ENCODE results near the gene TOR1B.
"Not testable (repeated sequence)": the region's sequence is repeated elsewhere in the genome, so short reads cannot be mapped to it uniquely, and the experiment has no call there.

Gene TOR1B

GRCh38 chr9:129785866-129786265 lies 17.1 kb upstream of the TOR1B start:
- no peak for DNase-seq (ENCODE audit: low read depth, low spot score)
- CTCF ChIA-PET = interaction anchor here (0.6 to 19.2 kb wide), 15 partner anchors 9 to 654 kb away, joined by 3 to 429 read pairs (median 6); partner anchors contain the start of genes ASB6 and PTGES

GRCh38 chr9:129786481-129786880 lies 16.5 kb upstream of the TOR1B start:
- POLR2A ChIA-PET = no interaction called here
- CTCF ChIA-PET = interaction anchor here (1.0 to 19.2 kb wide), 12 partner anchors 9 to 654 kb away, joined by 3 to 429 read pairs (median 8); partner anchors contain the start of genes ASB6 and PTGES

More at GRCh38 chr9:129785866-129786265, 17.1 kb upstream of the TOR1B start:
- no peak overlapping the region for H3K4me3 ChIP-seq (ENCODE audit: low read depth, low read length)
- no peak for TF ChIP-seq CTCF (IDR thresholded peaks at IDR 0.05; ENCODE audit: insufficient read depth, low read length, missing control alignments)
- POLR2A ChIA-PET = no interaction called here

GRCh38 chr9:129794549-129794948 lies 8.4 kb upstream of the TOR1B start:
- no peak overlapping the region for H3K4me3 ChIP-seq (ENCODE audit: low read depth, low read length)
- ChIA-PET CTCF (interaction anchor here (2.7 to 3.0 kb wide), 2 partner anchors 8 to 11 kb away, joined by 9 to 13 read pairs; no protein-coding TSS in a partner anchor), POLR2A (no interaction called here)
- DNase-seq (ENCODE audit: low read depth, low spot score) = no peak
- TF ChIP-seq CTCF (IDR thresholded peaks at IDR 0.05; ENCODE audit: insufficient read depth, low read length, missing control alignments) = no peak

More at GRCh38 chr9:129786481-129786880, 16.5 kb upstream of the TOR1B start:
- H3K4me3 ChIP-seq (ENCODE audit: low read depth, low read length) = no peak overlapping the region
- no peak for TF ChIP-seq CTCF (IDR thresholded peaks at IDR 0.05; ENCODE audit: insufficient read depth, low read length, missing control alignments)
- no peak for DNase-seq (ENCODE audit: low read depth, low spot score)

GRCh38 chr9:129796029-129796428 lies 7.0 kb upstream of the TOR1B start:
- H3K4me3 ChIP-seq (ENCODE audit: low read depth, low read length); POLR2A ChIA-PET; DNase-seq (ENCODE audit: low read depth, low spot score): not testable (repeated sequence)
- CTCF ChIA-PET = interaction anchor here (2.7 to 3.0 kb wide), 2 partner anchors 10 to 12 kb away, joined by 9 to 13 read pairs; no protein-coding TSS in a partner anchor

- CTCF ChIA-PET = interaction anchor here (0.9 kb wide), 1 partner anchor 9 kb away, joined by 3 read pairs; no protein-coding TSS in a partner anchor
- POLR2A ChIA-PET = no interaction called here
- TF ChIP-seq CTCF (IDR thresholded peaks at IDR 0.05; ENCODE audit: insufficient read depth, low read length, missing control alignments) = no peak
- no peak for DNase-seq (ENCODE audit: low read depth, low spot score)
- no peak overlapping the region for H3K4me3 ChIP-seq (ENCODE audit: low read depth, low read length)
These were observed 4.0 kb upstream of the TOR1B start for GRCh38 chr9:129798973-129799372.

- DNase-seq (ENCODE audit: low read depth, low spot score) = no peak
- no peak for TF ChIP-seq CTCF (IDR thresholded peaks at IDR 0.05; ENCODE audit: insufficient read depth, low read length, missing control alignments)
- ChIA-PET POLR2A (interaction anchor here (0.7 to 0.8 kb wide), 2 partner anchors 16 to 104 kb away, joined by 3 read pairs; no protein-coding TSS in a partner anchor), CTCF (interaction anchor here (0.9 to 1.4 kb wide), 4 partner anchors 11 to 75 kb away, joined by 4 to 5 read pairs (median 4); no protein-coding TSS in a partner anchor)
- H3K4me3 ChIP-seq (ENCODE audit: low read depth, low read length) = no peak overlapping the region
These were observed 1.5 kb upstream of the TOR1B start for GRCh38 chr9:129801504-129801903.

- no peak for TF ChIP-seq CTCF (IDR thresholded peaks at IDR 0.05; ENCODE audit: insufficient read depth, low read length, missing control alignments)
- ChIA-PET CTCF (interaction anchor here (0.6 to 1.2 kb wide), 7 partner anchors 9 to 924 kb away, joined by 3 to 4 read pairs (median 3); no protein-coding TSS in a partner anchor), POLR2A (interaction anchor here (0.5 to 1.0 kb wide), 2 partner anchors 27 to 250 kb away, joined by 3 read pairs; no protein-coding TSS in a partner anchor)
- peak overlapping the region; percentile 73 for H3K4me3 ChIP-seq (ENCODE audit: low read depth, low read length)
- no peak for DNase-seq (ENCODE audit: low read depth, low spot score)
These were observed 684 bp downstream of the TOR1B start for GRCh38 chr9:129803676-129804060.
